WTC11 (cell line): ENCODE measurements around the gene RTP5.

ENCODE experiments used
- FOXJ3 ChIP-seq: sonication (generic); formaldehyde crosslinking; IDR thresholded peaks from 2 replicates; pipeline ENCODE4 v1.9.0; 2021; ENCODE audit warnings: missing genetic modification reagents, mild to moderate bottlenecking, borderline replicate concordance
- TF ChIP-seq, protein P1 (sequence below): fragments of 200-600 bp; IDR thresholded peaks from 2 replicates; pipeline ENCODE4 v1.8.0; 2022; ENCODE audit warnings: antibody characterized with exemption

DNA sequence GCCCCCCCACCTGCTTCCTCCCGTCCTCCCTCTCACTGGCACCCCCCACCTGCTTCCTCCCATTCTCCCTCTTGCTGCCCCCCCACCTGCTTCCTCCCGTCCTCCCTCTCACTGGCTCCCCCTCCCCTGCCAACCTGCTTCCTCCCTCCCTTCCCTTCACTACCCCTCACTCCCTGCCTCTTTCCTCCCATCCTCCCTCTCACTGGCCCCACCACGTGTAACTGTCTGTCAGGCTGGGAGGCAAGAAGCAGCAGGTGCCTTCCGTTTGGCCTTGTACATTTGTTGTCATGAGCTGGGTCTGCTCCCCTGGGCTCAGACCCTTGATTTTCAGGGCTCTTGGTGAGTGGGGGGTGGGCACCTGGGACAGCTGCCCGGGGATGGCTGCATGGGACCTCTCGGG is 19.1 kb downstream of the RTP5 start:
- TF ChIP-seq, protein P1, sequence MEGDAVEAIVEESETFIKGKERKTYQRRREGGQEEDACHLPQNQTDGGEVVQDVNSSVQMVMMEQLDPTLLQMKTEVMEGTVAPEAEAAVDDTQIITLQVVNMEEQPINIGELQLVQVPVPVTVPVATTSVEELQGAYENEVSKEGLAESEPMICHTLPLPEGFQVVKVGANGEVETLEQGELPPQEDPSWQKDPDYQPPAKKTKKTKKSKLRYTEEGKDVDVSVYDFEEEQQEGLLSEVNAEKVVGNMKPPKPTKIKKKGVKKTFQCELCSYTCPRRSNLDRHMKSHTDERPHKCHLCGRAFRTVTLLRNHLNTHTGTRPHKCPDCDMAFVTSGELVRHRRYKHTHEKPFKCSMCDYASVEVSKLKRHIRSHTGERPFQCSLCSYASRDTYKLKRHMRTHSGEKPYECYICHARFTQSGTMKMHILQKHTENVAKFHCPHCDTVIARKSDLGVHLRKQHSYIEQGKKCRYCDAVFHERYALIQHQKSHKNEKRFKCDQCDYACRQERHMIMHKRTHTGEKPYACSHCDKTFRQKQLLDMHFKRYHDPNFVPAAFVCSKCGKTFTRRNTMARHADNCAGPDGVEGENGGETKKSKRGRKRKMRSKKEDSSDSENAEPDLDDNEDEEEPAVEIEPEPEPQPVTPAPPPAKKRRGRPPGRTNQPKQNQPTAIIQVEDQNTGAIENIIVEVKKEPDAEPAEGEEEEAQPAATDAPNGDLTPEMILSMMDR: no peak
- TF ChIP-seq FOXJ3 (CRISPR knock-in tag): no peak
